MCF 10A (cell line): ENCODE measurements around the gene ATP6V1B1. TPM values are rescaled to one million over a fixed set of nuclear protein-coding genes. Genes with fewer than 3 reads are reported as not detected.

Source experiments
- BruUV-seq: library from RNA; stranded (reverse); fragments of 400-500 nt; replicated peaks from 2 replicates; lab custom pipeline; 2021; lab: Mats Ljungman, UMichigan
- CTCF ChIA-PET: fragments of 300-600 bp; sonication (Branson Sonifier 250); formaldehyde crosslinking; extraction: SDS; loops from one replicate; lab custom pipeline; 2021; ENCODE audit warnings: antibody characterized with exemption, inconsistent platforms; lab: Yijun Ruan, JAX
- POLR2A ChIA-PET: fragments of 300-600, 350-650 bp; sonication (Branson Sonifier 250); formaldehyde crosslinking; extraction: SDS; loops from one replicate; lab custom pipeline; 2020; ENCODE audit warnings: antibody characterized with exemption, inconsistent platforms; lab: Yijun Ruan, JAX
- DNase-seq: peaks from one replicate; pipeline ENCODE4 v3.0.0-alpha.2; 2018; ENCODE audit not compliant: unreplicated experiment
- H3K27ac Mint-ChIP-seq: one replicate; pipeline ENCODE4 v1.8.0; 2022; ENCODE audit warnings: mild to moderate bottlenecking, low read depth, mixed read lengths; ENCODE audit not compliant: unreplicated experiment
- H3K27me3 Mint-ChIP-seq: one replicate; pipeline ENCODE4 v1.8.0; 2022; ENCODE audit warnings: mixed read lengths; ENCODE audit not compliant: insufficient read depth, unreplicated experiment
- H3K36me3 Mint-ChIP-seq: one replicate; pipeline ENCODE4 v1.8.0; 2022; ENCODE audit warnings: mild to moderate bottlenecking, moderate library complexity, mixed read lengths; ENCODE audit not compliant: insufficient read depth, unreplicated experiment
- H3K4me1 Mint-ChIP-seq: one replicate; pipeline ENCODE4 v1.8.0; 2022; ENCODE audit warnings: mixed read lengths; ENCODE audit not compliant: insufficient read depth, unreplicated experiment
- H3K4me3 Mint-ChIP-seq: one replicate; pipeline ENCODE4 v1.8.0; 2022; ENCODE audit warnings: mild to moderate bottlenecking, moderate library complexity, mixed read lengths; ENCODE audit not compliant: unreplicated experiment
- H3K9me3 Mint-ChIP-seq: one replicate; pipeline ENCODE4 v1.8.0; 2022; ENCODE audit warnings: mixed read lengths; ENCODE audit not compliant: unreplicated experiment
- intact Hi-C: fragments of 100-400 bp; cut with micrococcal nuclease; formaldehyde crosslinking; loops from 2 replicates; pipeline ENCODE4 v1.14.1; 2022
- total RNA-seq: library from RNA; stranded (reverse); gene quantifications from 2 replicates; pipeline ENCODE4 v1.2.3, GENCODE V29; 2022
- TF ChIP-seq, protein P1 (sequence below): fragments of 200-600 bp; IDR thresholded peaks from one replicate; pipeline ENCODE4 v1.8.0; 2022; ENCODE audit warnings: antibody characterized with exemption, mild to moderate bottlenecking; ENCODE audit not compliant: unreplicated experiment

ATP6V1B1 gene
- total RNA-seq, 1 experiment from 2014 or later = not detected

- H3K36me3 Mint-ChIP-seq = no peaks in the 10 kb centered on the region
- H3K9me3 Mint-ChIP-seq = no peaks in the 10 kb centered on the region
- peaks cover 6% of the 10 kb centered on the region for H3K4me1 Mint-ChIP-seq
- no peak for DNase-seq
- no TSS peak for BruUV-seq
- H3K4me3 Mint-ChIP-seq = no peak overlapping the region
- ChIA-PET CTCF (no interaction called here), POLR2A (no interaction called here)
- H3K27ac Mint-ChIP-seq = no peak overlapping the region
- H3K27me3 Mint-ChIP-seq = peaks cover 85% of the 10 kb centered on the region
- intact Hi-C loops = no loop called here
- TF ChIP-seq, protein P1, sequence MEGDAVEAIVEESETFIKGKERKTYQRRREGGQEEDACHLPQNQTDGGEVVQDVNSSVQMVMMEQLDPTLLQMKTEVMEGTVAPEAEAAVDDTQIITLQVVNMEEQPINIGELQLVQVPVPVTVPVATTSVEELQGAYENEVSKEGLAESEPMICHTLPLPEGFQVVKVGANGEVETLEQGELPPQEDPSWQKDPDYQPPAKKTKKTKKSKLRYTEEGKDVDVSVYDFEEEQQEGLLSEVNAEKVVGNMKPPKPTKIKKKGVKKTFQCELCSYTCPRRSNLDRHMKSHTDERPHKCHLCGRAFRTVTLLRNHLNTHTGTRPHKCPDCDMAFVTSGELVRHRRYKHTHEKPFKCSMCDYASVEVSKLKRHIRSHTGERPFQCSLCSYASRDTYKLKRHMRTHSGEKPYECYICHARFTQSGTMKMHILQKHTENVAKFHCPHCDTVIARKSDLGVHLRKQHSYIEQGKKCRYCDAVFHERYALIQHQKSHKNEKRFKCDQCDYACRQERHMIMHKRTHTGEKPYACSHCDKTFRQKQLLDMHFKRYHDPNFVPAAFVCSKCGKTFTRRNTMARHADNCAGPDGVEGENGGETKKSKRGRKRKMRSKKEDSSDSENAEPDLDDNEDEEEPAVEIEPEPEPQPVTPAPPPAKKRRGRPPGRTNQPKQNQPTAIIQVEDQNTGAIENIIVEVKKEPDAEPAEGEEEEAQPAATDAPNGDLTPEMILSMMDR = no peak
These were observed 38.3 kb upstream of the ATP6V1B1 start for GRCh38 chr2:70897203-70897976.

DNA sequence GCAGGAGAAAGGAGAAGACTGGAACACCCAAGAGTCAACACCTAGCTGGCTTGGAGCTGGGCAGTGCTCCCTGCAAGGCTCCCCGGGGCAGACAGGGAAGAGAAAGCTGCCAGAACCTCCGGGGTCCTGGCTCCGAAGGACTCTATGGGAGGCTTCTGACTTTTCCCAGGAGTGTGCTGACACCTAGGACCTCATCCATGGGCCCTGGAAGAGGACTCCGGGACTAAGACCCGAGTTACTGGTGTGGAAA is 37.8 kb upstream of the ATP6V1B1 start:
- CTCF ChIA-PET = interaction anchor here (1.0 kb wide), 1 partner anchor 27 kb away, joined by 3 read pairs; no protein-coding TSS in a partner anchor

GRCh38 chr2:70898363-70899240 is 37.1 kb upstream of the ATP6V1B1 start:
- Mint-ChIP-seq H3K4me3 (no peak overlapping the region), H3K4me1 (peaks cover 6% of the 10 kb centered on the region), H3K9me3 (no peaks in the 10 kb centered on the region), H3K36me3 (no peaks in the 10 kb centered on the region), H3K27ac (no peak overlapping the region), H3K27me3 (peaks cover 76% of the 10 kb centered on the region)
- BruUV-seq = no TSS peak
- POLR2A ChIA-PET = no interaction called here
- CTCF ChIA-PET = interaction anchor here (1.0 kb wide), 1 partner anchor 28 kb away, joined by 3 read pairs; no protein-coding TSS in a partner anchor
- intact Hi-C loops = no loop called here
- TF ChIP-seq, protein P1 = no peak
- no peak for DNase-seq

More for the DNA sequence above, 37.8 kb upstream of the ATP6V1B1 start:
- no TSS peak for BruUV-seq
- TF ChIP-seq, protein P1 = no peak
- intact Hi-C loops = no loop called here
- Mint-ChIP-seq H3K4me3 (no peak overlapping the region), H3K4me1 (peaks cover 6% of the 10 kb centered on the region), H3K27me3 (peaks cover 83% of the 10 kb centered on the region), H3K36me3 (no peaks in the 10 kb centered on the region), H3K27ac (no peak overlapping the region), H3K9me3 (no peaks in the 10 kb centered on the region)
- no peak for DNase-seq
- POLR2A ChIA-PET = no interaction called here
